GM19240 (cell line): Measurements from ENCODE around the gene SAMD1.

Experiments used
- DNase-seq: peaks from one replicate; pipeline ENCODE4 v3.0.0; 2011; ENCODE audit warnings: low spot score; ENCODE audit not compliant: insufficient read length

SAMD1 gene

DNA sequence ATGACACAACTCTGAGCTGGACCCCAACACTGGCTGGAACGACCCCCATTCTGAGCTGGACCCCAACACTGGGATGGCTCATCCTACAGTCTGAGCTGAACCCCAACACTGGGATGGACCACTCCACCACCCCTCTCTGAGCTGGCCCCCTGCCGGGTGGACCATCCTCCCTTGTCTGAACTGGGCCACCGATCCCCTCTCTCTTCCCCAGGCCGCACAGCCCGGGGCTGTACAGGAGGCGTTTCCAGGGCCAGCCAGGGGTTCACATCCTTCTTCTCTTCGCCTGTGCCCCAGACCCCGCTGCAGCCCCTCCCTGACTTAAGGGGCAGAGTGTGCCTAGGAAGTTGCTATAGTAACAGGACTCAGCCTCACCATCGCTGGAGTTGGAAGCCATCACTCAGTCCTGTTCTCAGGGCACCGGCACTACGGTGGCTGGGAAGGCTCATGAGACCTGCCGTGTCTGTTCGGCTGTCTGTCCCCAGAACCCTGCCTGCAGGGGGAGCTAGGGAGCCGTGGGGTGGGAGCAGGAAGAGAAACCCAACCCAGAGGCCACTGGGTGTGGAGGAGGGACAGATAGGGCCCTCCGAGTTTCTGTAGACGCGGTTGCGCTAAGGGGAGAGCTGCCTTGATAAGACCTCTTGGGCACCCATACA is 23.3 kb upstream of the SAMD1 start:
- DNase-seq: no peak

DNA sequence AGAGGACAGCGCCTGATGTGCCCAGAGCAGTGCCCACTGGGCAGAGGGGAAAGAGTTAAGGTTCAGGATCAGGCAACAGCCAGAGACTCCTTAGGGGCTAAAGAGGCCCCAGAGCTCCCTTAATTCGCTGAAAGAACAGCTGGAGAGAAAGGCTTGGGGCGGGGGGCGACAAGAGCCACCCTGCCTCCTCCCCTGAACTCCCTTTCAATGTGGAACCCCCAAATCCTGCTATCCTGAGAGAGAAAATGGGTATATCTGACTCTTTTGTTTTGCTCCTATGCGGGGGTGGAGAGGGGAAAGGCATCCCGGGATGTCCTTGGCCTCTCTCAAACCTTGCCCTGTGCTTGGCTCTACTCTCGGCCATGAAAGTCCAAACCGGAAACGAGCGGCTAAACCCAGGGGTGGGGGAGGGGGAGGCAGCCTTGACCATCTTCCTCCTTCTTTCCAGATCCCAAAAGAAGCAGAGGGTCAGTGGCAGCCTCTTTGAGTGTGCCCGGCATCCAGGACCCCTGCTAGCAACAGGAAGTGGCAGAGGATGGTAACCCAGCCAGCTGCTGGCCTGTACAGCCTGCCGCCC is 22.3 kb upstream of the SAMD1 start:
- no peak for DNase-seq

DNA sequence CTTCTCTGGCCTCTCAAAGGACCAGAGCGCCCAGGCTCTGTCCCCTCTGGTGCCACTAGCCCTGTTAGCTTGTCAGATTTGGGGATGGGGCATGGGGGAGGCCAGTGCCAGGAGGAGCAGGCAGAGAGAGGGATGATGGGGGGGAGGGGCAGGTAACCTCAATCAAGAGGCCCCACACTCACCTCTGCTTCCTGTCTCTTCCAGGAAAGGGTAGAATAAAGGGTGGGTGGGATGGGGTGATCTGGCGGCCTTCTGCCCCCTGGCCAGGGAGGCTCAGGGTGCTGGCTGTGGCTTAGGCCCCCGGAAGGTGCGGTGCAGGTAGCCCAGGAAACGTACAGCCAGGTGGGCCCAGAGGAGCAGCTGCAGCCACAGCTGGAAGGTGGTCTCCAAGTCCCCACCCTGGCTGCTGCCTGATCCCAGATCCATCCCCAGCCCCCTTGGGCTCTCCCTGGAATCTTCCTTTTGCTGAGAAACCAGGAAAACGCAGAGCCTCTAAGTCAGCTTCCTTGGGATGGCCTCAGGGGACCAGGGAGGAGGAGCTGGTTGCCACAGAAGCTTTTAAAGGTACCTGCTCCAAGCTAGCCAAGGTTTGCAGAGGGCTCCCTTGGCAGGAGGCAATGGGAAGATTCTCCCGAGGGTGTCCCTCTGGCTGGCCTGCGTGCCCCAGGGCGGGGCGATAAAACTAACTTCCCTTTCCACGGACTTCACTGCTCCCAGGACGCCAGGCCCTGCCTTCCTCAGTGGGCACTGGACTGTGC is 21.7 kb upstream of the SAMD1 start:
- DNase-seq: no peak

DNA sequence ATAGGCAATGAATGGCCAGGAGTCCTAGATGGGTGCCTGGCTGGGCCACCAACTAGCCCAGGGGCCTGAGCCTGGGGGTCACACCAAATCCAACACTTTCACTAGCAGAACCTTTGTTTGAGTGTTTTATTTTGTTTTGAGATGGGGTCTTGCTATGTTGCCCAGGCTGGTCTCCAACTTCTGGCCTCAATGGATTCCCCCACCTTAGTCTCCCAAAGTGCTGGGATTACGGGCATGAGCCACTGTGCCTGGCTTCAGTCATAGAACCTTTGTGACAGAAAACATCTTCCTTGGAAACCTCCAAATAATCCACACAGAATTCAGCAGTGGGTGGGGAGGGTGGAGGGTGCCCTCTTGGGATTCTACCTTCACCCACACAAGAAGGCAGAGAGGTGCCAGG is 20.9 kb upstream of the SAMD1 start:
- no peak for DNase-seq

DNA sequence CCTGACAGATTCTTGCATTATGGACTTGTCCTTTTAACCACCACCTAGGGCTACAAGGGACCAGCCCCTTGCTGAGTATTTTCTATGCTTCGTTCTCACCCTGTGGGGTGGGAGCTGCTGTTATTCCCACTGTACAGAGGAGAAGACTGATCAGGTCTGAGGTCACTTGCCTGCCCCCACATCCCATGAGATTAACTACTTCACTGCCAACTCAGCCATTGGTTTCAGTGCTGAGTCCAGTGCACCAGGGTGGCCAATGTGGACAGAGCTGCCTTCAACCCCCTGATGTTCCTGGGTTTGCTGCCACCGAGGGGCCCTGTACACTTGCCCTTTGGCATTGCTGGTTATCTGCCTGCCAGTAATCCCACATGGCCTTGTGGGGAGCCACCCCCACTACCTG is 20.1 kb upstream of the SAMD1 start:
- DNase-seq: no peak

DNA sequence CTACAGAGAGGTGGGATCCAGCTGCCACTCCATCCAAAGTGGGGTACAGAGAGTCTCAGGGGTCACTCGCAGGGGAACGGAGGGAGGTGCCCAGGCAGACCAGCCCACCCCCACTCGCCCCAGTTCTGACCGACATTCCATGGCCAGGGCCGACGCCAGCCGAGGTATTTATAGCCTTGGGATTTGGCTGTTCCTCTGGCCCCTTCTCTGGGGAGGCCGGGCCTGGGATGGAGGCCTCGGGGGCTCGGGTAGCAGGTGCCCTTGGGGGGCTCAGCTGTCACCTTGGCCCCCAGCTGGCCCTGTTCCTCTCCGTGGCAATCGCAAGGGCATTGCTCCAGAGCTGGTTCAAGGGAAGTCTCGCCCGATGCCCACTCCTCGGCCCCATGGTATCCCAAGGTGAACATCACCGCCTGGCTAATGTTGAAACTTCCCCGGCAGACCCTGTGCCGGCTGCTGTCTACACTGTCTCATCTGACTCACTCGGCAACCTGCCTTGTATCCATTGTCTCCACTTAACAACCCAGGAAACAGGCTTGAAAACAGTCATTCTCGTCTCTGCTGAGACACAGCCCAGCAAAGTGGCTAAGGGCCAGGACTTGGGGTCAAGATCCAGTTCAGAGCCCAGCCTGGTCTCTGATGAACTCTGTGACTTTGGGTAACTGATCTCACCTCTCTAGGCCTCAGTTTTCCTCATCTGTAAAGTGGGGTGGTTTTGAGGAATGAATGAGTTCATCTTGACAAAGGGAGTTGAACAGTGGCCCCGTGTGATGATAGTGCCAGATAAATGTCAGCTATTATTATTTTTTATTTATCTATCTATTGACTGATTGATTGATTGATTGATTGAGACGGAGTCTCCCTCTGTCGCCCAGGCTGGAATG is 17.3 kb upstream of the SAMD1 start:
- DNase-seq: no peak

DNA sequence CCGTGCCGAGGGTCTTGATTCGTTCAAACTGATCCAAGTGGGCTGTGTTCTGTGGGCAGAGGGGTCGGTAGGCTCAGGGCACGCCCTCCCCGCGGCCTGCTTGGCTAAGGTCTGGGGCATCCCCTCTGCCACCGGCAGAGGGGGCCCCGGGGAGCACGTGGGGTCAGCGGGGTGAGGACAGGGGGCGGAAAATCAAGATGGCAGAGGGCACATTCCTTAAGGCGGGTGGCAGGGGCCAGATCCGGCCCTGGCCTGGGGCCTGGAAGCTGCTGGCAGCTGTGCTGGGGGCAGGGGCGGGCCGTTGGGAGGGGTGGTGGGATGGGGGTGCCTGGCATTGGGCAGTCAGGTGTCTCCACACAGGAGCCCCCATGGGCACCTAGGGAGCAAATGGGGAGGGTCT is 16.3 kb upstream of the SAMD1 start:
- no peak for DNase-seq

DNA sequence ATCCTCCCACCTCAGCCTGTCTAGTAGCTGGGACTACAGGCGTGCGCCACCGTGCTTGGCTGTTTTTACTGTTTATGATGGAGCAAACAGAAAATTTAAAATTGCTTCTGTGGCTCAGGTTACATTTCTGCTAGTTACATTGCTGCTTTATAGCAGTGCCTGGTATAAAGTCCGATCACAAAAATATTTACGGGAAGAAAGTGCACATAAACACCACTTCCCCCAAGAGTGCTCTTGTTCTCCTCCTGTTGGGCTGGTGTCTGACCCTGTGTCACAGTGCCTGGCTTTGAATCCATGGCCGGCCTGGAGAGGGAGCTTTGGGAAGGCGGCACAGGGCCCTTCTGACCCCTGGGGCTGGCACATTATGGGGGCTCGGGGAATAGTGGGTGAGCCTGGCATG is 15.1 kb upstream of the SAMD1 start:
- DNase-seq: no peak

DNA sequence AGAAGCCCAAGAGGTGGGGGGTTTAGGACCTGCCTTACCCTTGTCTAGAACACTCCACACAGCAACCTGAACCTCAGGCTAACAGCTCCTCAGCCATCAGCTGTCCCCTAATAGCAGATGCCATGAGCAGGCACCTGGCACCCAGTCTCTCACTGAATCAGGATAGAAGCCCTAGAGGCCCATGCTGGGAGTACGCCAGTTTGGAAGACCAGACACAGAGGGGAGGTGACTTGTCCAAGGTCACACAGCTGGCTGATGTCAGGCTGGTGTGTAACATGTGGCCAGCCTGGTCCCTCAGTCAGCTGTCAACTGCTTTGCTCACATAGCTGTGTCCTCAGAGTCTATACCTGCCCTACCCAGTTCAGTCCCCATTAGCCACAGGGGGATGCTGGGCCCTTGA is 12.8 kb upstream of the SAMD1 start:
- DNase-seq: no peak

DNA sequence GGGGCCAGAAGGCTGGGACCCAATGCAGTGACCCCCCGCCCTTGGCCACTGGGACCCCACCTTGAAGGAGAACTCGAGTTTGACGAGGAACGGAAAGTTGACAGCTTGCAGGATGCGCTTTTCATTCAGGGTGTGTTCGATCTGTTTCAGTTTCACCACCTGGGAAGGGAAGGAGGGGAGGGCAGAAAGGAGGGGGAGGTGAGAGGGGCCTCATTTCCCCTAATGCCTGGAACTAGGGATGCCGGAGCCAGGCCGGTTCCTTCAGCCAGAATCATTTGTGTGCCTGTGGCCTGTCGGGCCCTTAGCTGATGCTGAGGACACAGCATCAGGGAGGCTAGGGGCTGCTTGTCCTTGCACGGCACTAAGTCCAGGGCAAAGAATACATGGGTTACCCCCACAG is 12.2 kb upstream of the SAMD1 start:
- no peak for DNase-seq

DNA sequence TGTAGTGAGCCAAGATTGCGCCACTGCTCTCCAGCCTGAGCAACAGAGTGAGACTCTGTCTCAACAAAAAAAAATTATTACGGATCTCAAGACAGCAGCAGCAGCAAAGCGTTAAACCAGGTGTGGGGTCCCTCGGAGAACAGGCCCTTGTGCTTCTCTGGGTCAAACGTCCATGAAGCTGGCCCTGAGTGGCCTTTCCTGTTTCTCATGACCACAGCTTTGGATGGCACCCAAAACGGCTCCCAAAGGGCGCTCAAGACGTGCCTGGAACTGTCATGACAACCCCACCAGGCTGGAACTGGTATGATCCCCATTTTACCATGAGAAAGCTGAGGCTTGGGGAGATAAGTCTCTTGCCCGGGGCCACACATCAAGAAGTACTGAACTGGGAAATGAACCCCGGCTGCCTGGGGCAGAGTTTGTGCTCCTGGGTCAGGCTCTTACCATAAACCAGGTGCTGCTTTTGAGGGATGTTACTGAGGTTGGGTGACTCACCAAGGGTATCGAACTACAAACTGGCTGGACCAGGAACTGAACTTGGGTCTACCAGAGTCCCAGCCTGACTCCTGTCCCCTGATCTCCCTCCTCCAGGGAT is 11.6 kb upstream of the SAMD1 start:
- DNase-seq: no peak

DNA sequence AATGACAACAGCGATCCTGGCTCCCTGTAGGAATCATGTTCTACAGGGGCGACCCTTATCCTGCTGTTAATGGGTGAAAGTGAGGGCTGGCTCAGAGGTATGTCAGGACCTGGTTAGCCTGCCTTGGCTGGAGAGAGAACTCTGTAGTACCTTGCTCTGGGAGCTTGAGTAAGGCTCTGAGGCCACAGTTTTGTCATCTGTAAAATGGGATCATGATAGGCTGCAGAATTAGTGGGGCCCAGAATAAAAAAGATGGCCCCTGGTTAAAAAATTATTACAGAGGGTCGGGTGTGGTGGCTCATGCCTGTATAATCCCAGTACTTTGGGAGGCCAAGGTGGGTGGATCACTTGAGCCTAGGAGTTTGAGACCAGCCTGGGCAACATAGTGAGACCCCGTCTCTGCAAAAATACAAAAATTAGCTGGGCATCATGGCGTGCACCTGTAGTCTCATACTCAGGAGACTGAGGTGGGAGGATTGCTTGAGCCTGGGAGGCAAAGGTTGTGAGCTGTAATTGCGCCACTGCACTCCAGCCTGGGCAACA is 10.5 kb upstream of the SAMD1 start:
- DNase-seq: no peak

DNA sequence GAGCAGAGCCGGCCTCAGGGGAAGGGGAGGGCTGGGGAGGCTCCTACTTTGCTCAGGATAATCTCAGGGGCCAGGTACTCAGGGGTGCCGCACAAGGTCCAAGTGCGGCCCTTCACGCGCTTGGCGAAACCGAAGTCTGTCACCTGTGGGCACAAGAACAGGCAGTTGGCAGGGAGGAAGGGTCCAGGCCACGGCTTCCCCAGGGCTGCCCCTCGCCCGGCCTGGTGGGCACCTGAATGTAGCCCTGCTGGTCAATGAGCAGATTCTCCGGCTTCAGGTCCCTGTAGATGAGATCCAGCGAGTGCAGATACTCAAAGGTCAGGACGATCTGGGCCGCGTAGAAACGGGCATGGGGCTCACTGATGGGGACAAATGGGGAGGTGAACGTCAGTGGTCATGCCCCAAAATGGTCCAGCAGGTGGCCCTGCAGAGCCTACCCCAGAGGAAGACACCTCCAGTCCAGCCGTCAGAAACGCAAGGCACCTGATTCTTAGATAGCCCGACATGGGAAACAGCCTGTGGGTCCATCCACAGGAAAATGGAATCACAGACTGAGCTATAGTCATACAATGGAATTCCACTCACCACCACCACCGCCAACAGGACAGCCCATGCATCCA is 7.1 kb upstream of the SAMD1 start:
- DNase-seq: no peak

DNA sequence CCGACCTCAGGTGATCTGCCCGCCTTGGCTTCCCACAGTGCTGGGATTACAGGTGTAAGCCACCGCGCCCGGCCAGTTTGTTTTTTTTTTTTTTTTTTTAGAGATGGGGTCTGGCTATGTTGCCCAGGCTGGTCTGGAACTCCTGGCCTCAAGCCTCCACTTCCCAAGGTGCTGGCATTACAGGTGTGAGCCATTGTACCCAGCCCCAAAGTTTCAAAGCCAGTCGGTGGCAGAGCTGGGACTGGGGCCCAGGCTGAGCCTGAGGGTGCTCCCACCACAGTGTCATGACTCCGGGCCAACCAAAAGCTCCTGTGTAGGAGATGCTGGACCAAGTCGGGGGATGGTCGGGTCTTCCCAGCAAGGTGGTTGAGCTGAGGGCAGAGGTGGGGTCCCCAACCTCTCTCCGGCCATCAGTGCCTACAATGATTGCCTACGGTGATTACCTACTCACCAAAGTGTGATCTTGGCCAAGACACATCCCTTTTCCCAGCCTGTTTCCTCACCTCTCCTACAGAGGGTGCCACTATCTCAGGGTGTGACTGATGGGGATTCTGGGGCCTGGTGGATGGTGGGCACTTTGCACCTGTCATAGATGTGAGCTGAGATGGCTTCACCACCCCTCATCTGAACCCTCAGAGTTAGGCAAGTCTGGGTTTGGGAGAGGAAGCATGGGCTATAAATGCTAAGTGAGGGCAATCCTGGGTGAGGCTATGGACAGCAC is 5.9 kb upstream of the SAMD1 start:
- no peak for DNase-seq

DNA sequence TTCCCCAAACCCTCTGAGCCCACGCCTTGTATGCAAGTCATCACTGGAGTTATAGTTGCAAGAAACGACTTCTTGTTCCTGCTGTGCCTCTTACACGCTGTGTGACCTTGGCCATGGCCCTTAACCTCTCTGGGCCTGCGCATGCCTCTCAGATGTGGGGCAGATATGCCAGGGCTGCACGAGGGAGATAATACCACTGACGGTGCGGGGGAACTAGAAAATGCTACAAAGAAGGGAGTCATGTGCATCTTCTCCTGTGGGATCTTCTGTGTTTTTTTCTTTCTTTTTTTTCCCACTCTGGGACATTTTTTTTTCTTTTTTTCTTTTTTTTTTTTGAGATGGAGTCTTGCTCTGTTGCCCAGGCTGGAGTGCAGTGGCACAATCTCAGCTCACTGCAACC is 4.3 kb upstream of the SAMD1 start:
- no peak for DNase-seq

DNA sequence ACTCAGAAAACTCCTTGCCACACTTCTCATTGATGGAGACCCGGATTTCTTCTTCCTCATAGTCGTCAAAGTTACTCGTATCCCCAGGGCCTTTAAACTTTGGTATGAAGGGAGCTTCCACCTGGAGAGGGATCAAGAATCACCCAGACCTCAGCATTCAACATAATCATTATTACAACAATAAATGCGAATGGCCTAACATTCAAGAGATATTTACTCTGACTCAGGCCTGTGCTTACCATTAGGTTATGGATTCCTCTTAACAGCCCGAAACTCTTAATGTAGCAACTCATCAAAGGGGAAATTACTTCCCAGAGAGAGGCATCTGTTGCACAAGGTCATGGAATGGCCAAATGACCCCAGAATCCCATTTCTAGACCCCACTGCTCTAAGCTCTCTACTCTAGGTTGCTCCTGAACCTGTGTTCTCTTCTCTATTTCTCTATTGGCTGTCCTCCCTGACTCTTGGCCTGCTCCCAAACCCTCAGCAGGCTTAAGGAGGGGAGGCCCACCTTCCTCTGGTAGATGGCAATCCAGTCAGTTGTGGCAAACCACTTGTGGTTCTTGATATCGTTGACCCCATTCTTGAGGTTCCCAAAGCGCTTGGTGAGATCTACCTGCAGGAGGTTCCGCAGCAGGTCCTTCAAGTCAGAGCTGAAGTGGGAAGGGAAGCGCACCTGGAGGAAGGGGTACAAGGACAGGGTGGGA is 2.7 kb upstream of the SAMD1 start:
- no peak for DNase-seq

DNA sequence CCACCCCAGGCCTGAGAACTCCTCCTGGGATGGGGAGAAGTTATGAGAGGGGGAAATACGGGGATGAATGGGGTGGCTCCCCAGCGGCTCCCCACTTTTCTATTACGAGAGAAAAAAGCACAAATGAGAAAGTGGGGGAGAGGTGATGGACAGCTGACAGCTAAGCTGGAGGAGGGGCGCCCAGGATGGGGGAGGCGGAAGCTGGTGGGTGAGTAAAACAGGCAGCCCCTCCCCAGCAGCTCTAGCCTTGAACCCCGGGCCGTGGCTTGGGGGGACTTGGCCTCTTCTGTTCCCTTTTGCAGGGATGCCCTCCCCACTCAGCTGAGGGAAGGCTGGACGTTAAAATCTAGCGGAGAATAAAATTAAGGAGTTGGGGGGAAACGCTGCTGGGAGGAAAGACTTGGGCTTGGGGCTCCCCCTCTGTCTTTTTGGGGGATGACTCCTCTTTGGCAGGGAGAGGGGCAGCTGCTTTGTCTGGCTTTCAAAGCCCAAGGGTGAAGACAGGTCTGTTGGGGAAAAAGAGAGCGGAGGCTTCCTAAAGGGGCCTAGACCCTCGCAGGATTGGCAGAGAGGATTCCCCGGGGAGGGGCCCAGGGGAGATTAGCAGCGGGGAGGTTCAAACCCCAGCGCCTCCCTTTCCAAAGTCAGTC is 1.4 kb upstream of the SAMD1 start:
- peak; percentile 66 for DNase-seq

DNA sequence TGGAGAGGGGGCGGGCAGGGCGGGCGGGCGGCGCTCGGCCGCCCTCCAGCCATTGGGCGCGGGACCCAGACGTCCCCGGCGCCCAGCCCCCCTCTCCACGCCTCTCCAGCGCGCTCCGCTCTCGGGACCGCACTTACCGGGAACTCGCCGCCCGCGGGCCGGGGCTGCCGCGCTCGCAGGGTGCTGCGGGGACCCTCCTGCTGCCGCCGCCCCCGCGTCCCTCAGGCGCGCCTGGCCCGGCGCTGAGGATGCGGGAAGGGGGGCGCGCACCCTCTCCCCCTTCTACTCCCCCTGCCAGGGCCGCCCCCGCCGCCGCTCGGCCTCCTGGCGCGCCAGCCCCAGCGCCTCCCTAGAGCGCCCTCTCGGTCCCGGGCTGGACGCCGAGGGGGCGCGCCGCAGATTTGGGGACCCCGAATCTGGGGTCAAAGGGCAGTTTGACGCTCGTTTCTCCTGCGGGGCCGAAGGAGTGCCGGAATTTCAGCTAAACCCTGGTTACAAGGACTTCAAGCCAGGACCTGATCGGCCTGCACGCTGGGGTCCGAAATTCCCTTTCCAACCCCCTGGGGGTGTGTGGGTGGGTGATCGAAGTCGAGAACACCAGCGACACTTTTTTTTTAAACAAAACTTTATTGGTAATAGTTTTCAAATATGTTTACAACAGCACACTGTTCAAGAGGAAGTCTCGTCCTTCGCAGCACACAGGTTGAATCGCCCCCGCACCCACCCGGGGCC is 696 bp upstream of the SAMD1 start:
- peak; percentile 83 for DNase-seq
